Endothelial cell of umbilical vein (primary cell): ENCODE measurements around the gene VEPH1. TPM values are rescaled to one million over a fixed set of nuclear protein-coding genes. Genes with fewer than 3 reads are reported as not detected.

Experiments used
- BruUV-seq: library from RNA; stranded (reverse); fragments of 400-500 nt; replicated peaks from 2 replicates; lab custom pipeline; 2021; lab: Mats Ljungman, UMichigan
- CTCF ChIA-PET: fragments of 300-600, 350-600 bp; sonication (Branson Sonifier 250); formaldehyde crosslinking; loops from one replicate; lab custom pipeline; 2021; ENCODE audit warnings: antibody characterized with exemption, inconsistent platforms; lab: Charles Lee
- POLR2A ChIA-PET: fragments of 300-600, 350-600 bp; sonication (Branson Sonifier 250); formaldehyde crosslinking; loops from one replicate; lab custom pipeline; 2021; ENCODE audit warnings: antibody characterized with exemption, inconsistent platforms; lab: Charles Lee
- DNase-seq: peaks from one replicate; pipeline ENCODE4 v3.0.0-alpha.2; 2011; ENCODE audit warnings: low read depth, low spot score
- FAIRE-seq: peaks from 2 replicates; lab custom pipeline; 2011; peaks lifted over from hg19 to GRCh38; lab: Jason Lieb, UNC
- H2AFZ ChIP-seq: 2 replicates; pipeline ENCODE4 v1.6.0; 2012; ENCODE audit warnings: low read depth, low read length, control low read depth, inconsistent platforms
- H3K27ac ChIP-seq: 2 replicates; pipeline ENCODE4 v1.5.1; 2011; ENCODE audit warnings: low read depth, mild to moderate bottlenecking, control low read depth, low read length, moderate library complexity; ENCODE audit not compliant: insufficient read depth
- H3K27me3 ChIP-seq, 2 experiments: 2 replicates each; pipeline versions ENCODE4 v1.6.0 to v1.6.1; 2011; ENCODE audit warnings: low read length in 2 of 2, mixed read lengths in 1 of 2; ENCODE audit not compliant: control insufficient read depth in 2 of 2, insufficient read depth in 2 of 2
- H3K36me3 ChIP-seq, 2 experiments: 2 replicates in 1 of 2; 3 replicates in 1 of 2; pipeline ENCODE4 v1.5.1; 2011; ENCODE audit warnings: low read length in 2 of 2, mild to moderate bottlenecking in 1 of 2, moderate library complexity in 1 of 2; ENCODE audit not compliant: control insufficient read depth in 2 of 2, insufficient read depth in 2 of 2; ENCODE audit errors: extremely low read depth in 1 of 2
- H3K4me1 ChIP-seq: 3 replicates; pipeline ENCODE4 v1.5.1; 2011; ENCODE audit warnings: mild to moderate bottlenecking, low read length; ENCODE audit not compliant: control insufficient read depth, insufficient read depth; ENCODE audit errors: extremely low read depth
- H3K4me2 ChIP-seq: 2 replicates; pipeline ENCODE4 v1.6.1; 2011; ENCODE audit warnings: low read length, control low read depth, mixed read lengths; ENCODE audit not compliant: insufficient read depth
- H3K4me3 ChIP-seq, 3 experiments: fragments of 200-600 bp in 1 of 3; sonication (generic), shearing (Covaris generic) in 1 of 3; replicated peaks in 1 of 3; 2 replicates each; pipeline ENCODE4 v1.5.1; 2011 to 2016; ENCODE audit warnings: control low read depth in 3 of 3, low read length in 3 of 3, mild to moderate bottlenecking in 2 of 3, inconsistent platforms in 1 of 3, low read depth in 1 of 3, moderate library complexity in 1 of 3; ENCODE audit not compliant: insufficient read depth in 1 of 3
- H3K79me2 ChIP-seq: 2 replicates; pipeline ENCODE4 v1.6.0; 2012; ENCODE audit warnings: low read length, inconsistent platforms; ENCODE audit not compliant: control insufficient read depth, insufficient read depth
- H3K9ac ChIP-seq: replicated peaks from 2 replicates; pipeline ENCODE3; 2011; ENCODE audit warnings: low read length, control low read depth; ENCODE audit not compliant: insufficient read depth; ENCODE audit errors: extremely low read depth
- H3K9me1 ChIP-seq: replicated peaks from 3 replicates; pipeline ENCODE4 v1.6.0; 2011; ENCODE audit warnings: mild to moderate bottlenecking, low read length; ENCODE audit not compliant: control insufficient read depth, insufficient read depth; ENCODE audit errors: extremely low read depth
- H3K9me3 ChIP-seq: replicated peaks from 2 replicates; pipeline ENCODE4 v1.5.1; 2012; ENCODE audit warnings: low read length, inconsistent platforms; ENCODE audit not compliant: control insufficient read depth, insufficient read depth
- H4K20me1 ChIP-seq: replicated peaks from 2 replicates; pipeline ENCODE3; 2011; ENCODE audit warnings: mild to moderate bottlenecking, low read length; ENCODE audit not compliant: control insufficient read depth, insufficient read depth; ENCODE audit errors: extremely low read depth
- CTCF ChIP-seq, 2 donors: IDR thresholded peaks; 1 replicate in 1 of 2; 2 replicates in 1 of 2; pipeline ENCODE4 v1.5.1; 2011; ENCODE audit warnings: low read length in 2 of 2, mild to moderate bottlenecking in 2 of 2, moderate library complexity in 2 of 2, control low read depth in 1 of 2, inconsistent platforms in 1 of 2, low read depth in 1 of 2; ENCODE audit not compliant: insufficient read depth in 1 of 2; ENCODE audit errors: extremely low read depth in 1 of 2
- EZH2 ChIP-seq: IDR thresholded peaks from 2 replicates; pipeline ENCODE4 v1.6.1; 2012; ENCODE audit warnings: borderline replicate concordance, low read depth, mild to moderate bottlenecking, moderate library complexity, low read length, inconsistent platforms; ENCODE audit not compliant: severe bottlenecking
- FOS ChIP-seq: IDR thresholded peaks from 2 replicates; pipeline ENCODE4 v1.6.1; 2011; ENCODE audit warnings: mild to moderate bottlenecking, low read length, moderate library complexity, borderline replicate concordance; ENCODE audit not compliant: insufficient read depth
- GATA2 ChIP-seq: IDR thresholded peaks from 2 replicates; pipeline ENCODE4 v1.7.0; 2011; ENCODE audit warnings: low read depth, mild to moderate bottlenecking, moderate library complexity, mixed read lengths, low read length; ENCODE audit not compliant: insufficient read length, insufficient read depth
- JUN ChIP-seq: IDR thresholded peaks from 2 replicates; pipeline ENCODE4 v1.6.1; 2011; ENCODE audit warnings: borderline replicate concordance, low read depth; ENCODE audit not compliant: insufficient read length, insufficient read depth
- MAX ChIP-seq: IDR thresholded peaks from 2 replicates; pipeline ENCODE4 v1.6.1; 2011; ENCODE audit not compliant: insufficient read depth, insufficient read length
- MYC ChIP-seq: IDR thresholded peaks from one replicate; pipeline ENCODE4 v1.6.1; 2011; ENCODE audit warnings: mild to moderate bottlenecking, low read depth, low read length
- POLR2A ChIP-seq: IDR thresholded peaks from 2 replicates; pipeline ENCODE4 v1.6.1; 2012; ENCODE audit warnings: low read depth, mild to moderate bottlenecking, control low read depth, low read length
- POLR2AphosphoS5 ChIP-seq: IDR thresholded peaks from 2 replicates; pipeline ENCODE4 v1.6.1; 2012; ENCODE audit warnings: low read depth, mild to moderate bottlenecking, control low read depth, low read length, moderate library complexity; ENCODE audit not compliant: insufficient read depth
- dilution Hi-C: fragments of 300-500 bp; cut with MboI; formaldehyde crosslinking; loops from one replicate; pipeline ENCODE4 v1.15.0; 2019; ENCODE audit warnings: low sequenced_read_pairs; ENCODE audit not compliant: extremely low pct_ligation_motif_present
- intact Hi-C: fragments of 100-400 bp; cut with micrococcal nuclease; formaldehyde crosslinking; loops from one replicate; pipeline ENCODE4 v1.10.0; 2022
- polyA plus RNA-seq, 4 experiments: library from polyadenylated mRNA; depleted of rRNA in 3 of 4; stranded (reverse) in 3 of 4; unstranded in 1 of 4; fragments of >200 nt; gene quantifications; 2 replicates each; pipeline versions ENCODE4 v1.2.1 to v1.2.3, GENCODE V29; 2011 to 2012; ENCODE audit warnings: missing spikeins in 1 of 4
- total RNA-seq: library from RNA; stranded (reverse); gene quantifications from 2 replicates; pipeline ENCODE4 v1.2.3, GENCODE V29; 2021

The VEPH1 gene
- total and polyA plus RNA-seq, 2 donors (not counting 3 experiments of a cell fraction or from before 2014, with no cell fraction given) = 42.9 to 136 TPM

- POLR2A ChIA-PET = no interaction called here
- intact Hi-C loops = no loop called here
- DNase-seq = no peak
- no peaks in the 10 kb centered on the region for H3K9me1 ChIP-seq
- H3K4me3 ChIP-seq = no peak overlapping the region
- H3K4me1 ChIP-seq = peaks cover 21% of the 10 kb centered on the region
- H3K27me3 ChIP-seq = no peaks in the 10 kb centered on the region
- TF ChIP-seq MAX = no peak
- no peak for FAIRE-seq
- no peak overlapping the region for H2AFZ ChIP-seq
- peaks cover 4% of the 10 kb centered on the region for H3K79me2 ChIP-seq
- H3K4me2 ChIP-seq = no peak overlapping the region
- dilution Hi-C loops = no loop called here
- no peaks in the 10 kb centered on the region for H3K9me3 ChIP-seq
- no TSS peak for BruUV-seq
- H3K36me3 ChIP-seq = peaks cover 3 to 15% of the 10 kb centered on the region in 2 experiments
- no peak overlapping the region for H3K9ac ChIP-seq
- CTCF ChIA-PET = no interaction called here
- H3K27ac ChIP-seq = no peak overlapping the region
- no peaks in the 10 kb centered on the region for H4K20me1 ChIP-seq
Observed at GRCh38 chr3:157410945-157411344, 92.3 kb downstream of the VEPH1 start.

GRCh38 chr3:157409516-157409915 lies 93.7 kb downstream of the VEPH1 start:
- H3K9ac ChIP-seq = no peak overlapping the region
- no TSS peak for BruUV-seq
- no peak overlapping the region for H2AFZ ChIP-seq
- intact Hi-C loops (no loop called here), dilution Hi-C loops (no loop called here)
- CTCF ChIA-PET = no interaction called here
- no peaks in the 10 kb centered on the region for H4K20me1 ChIP-seq
- no peaks in the 10 kb centered on the region for H3K27me3 ChIP-seq
- no peak overlapping the region for H3K27ac ChIP-seq
- no peaks in the 10 kb centered on the region for H3K9me1 ChIP-seq
- FAIRE-seq (no peak), DNase-seq (no peak)
- no peak overlapping the region for H3K4me3 ChIP-seq
- H3K9me3 ChIP-seq = no peaks in the 10 kb centered on the region
- H3K4me1 ChIP-seq = peaks cover 24% of the 10 kb centered on the region
- no peak overlapping the region for H3K4me2 ChIP-seq
- POLR2A ChIA-PET = no interaction called here
- no peaks in the 10 kb centered on the region for H3K79me2 ChIP-seq
- H3K36me3 ChIP-seq = peaks cover 3 to 12% of the 10 kb centered on the region in 2 experiments
- no peak for TF ChIP-seq GATA2
- no peak for TF ChIP-seq FOS
- no peak for TF ChIP-seq POLR2AphosphoS5
- TF ChIP-seq POLR2A = no peak
- TF ChIP-seq CTCF (IDR thresholded peaks at IDR 0.05; ENCODE audit: extremely low read depth in 1 of 2, insufficient read depth in 1 of 2, low read depth in 1 of 2, low read length in 2 of 2) = no peak
- no peak for TF ChIP-seq JUN
- no peak for TF ChIP-seq EZH2
- no peak for TF ChIP-seq MYC
- TF ChIP-seq MAX = no peak
